NCI-H2029 treated with DMSO at 0.1 percent for 48 hours (cell line): ENCODE results near the gene TRMU.

Source experiments
- DNase-seq: peaks from one replicate; lab custom pipeline; 2025; lab: John Stamatoyannopoulos, UW

The TRMU gene

DNA sequence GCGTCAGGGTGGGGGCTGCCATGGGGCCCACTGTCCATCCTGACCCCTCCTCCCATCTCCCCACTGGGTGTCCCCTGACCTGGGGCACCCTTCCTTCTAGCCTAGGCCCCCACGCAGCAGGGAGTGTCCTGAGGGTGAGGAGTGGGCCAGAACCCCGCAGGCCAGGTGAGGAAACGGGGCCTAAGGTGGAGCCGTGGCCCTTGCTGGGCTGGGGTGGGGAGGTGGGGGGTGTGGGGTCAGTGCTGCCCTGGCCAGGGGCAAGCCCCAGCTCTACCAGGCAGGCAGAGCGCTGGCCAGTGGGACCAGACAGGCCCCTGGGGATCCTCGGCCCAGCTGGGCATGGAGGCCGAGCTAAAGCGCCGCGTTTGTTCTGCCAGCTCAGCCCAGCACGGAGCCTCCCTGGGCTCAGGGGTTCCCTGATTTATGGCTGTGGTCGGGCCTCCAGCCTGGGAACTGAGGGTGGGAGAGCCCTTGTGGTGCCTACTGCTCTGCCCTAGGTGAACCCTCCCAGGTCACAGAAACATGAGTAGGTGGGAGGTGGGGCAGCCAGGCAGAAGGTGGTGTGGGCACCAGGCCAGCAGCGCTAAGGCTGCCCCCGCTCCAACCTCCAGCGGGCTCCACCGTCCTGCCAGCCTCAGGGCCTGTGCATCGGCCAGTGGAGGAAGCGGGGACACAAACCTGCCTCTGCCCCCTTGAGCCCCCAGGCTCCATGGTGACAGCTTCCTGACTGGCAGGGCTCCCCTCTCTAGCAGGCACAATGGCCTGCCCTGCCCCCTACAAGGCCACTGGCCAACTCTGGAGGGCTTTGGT lies 22.4 kb downstream of the TRMU start:
- no peak for DNase-seq

GRCh38 chr22:46358766-46359165 lies 23.3 kb downstream of the TRMU start:
- DNase-seq = no peak

DNA sequence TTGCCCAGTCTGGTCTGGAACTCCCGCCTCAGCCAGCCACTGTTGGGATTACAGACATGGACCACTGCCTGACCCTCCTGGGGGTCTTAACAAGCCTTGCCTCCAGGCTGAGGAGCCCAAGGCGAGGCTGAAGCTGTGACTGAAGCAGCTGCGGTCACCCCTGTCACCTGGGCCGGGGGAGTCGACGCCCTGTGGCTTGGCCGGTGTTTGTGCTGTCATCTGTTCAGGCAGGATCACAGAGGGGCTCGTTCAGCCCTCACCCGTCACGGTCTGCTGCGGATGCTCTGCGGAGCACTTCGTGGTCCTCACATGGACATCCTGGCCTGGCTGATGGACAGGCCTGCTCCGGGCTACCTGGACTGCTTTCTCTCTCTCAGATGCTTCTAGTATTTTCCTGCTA lies 23.8 kb downstream of the TRMU start:
- no peak for DNase-seq

DNA sequence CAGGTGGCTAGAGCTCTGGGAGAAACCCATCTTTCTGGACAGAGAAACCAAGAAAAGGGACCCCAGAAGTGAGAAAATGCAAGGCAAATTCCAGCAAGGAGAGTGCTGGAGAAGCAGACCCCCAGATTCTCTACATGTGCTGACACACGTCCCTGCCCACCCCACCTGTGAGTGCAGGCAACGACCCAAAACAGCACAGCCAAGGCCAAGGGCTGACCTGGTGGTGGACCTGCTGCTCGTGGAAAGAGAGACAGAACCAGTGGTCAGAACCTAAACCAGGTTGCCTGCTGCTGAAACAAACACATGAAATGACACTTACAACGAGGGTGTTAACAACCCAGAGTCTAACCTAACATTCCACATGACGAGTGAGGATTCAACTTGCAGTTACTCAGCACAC lies 24.6 kb downstream of the TRMU start:
- no peak for DNase-seq

GRCh38 chr22:46360891-46361290 lies 25.4 kb downstream of the TRMU start:
- DNase-seq = no peak

- DNase-seq = no peak
These were observed 26.3 kb downstream of the TRMU start for GRCh38 chr22:46361826-46362202.

DNA sequence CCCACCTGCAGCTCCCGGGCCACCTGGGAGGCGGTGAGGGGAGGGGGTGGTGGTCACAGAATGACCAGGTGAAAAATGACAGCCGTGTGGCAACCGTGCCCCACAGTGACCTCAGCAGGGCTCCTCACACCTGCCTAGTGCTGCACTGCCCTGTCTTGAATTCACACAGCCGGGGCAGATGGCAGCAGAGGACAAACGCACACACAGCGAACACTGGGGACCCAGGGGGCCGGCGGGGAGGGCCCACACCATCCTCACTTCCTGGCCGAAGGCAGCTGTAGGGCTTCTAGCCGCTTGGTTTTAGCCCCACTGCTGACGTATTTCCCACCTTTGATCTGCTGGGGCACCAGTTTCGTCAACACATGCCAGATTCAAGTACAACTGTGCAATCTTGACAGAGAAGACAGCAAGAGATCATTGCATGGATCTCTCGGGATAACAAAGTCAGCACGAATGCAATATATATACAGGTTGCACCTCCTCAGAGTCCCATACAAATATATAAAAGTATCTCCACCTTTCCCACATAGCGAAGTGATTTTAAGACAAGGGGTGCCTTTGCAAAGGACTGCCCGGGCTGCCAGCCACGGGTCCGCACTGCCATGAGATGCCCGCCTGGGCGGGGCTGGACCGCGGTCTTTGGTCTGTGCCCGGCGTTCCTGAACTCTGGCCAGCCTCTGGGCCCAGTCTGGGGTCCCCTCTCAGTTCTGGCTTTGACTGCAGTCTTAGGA lies 26.9 kb downstream of the TRMU start:
- no peak for DNase-seq

DNA sequence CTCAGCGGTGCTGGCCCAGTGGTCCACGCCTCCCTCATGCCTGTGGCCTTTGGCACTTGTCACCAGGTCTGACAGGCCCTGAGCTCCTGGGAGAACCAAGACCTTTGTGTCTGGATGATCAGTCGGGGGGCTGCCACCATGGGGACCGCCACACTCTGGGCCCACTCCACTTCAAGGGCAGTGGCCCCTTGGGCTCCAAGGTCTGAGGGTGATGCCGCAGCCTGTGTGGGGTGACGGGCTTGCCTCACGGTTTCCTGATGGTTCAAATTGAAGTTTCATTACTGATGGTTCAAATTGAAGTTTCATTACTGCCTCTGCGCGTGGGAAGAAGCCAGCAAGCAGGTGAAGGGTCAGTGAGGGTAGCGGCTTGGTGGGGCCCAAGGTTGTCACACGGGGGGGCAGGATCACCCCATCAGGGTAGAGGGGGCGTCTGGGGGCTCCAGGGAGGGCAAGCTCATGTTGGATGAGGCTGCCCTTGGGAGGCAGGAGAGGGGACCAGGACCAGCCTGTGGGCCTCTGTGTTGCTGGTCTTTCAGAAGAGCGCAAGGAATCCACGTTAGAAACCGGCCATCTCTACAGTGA lies 27.5 kb downstream of the TRMU start:
- DNase-seq = no peak

- no peak for DNase-seq
These were observed 28.3 kb downstream of the TRMU start for GRCh38 chr22:46363611-46364321.

DNA sequence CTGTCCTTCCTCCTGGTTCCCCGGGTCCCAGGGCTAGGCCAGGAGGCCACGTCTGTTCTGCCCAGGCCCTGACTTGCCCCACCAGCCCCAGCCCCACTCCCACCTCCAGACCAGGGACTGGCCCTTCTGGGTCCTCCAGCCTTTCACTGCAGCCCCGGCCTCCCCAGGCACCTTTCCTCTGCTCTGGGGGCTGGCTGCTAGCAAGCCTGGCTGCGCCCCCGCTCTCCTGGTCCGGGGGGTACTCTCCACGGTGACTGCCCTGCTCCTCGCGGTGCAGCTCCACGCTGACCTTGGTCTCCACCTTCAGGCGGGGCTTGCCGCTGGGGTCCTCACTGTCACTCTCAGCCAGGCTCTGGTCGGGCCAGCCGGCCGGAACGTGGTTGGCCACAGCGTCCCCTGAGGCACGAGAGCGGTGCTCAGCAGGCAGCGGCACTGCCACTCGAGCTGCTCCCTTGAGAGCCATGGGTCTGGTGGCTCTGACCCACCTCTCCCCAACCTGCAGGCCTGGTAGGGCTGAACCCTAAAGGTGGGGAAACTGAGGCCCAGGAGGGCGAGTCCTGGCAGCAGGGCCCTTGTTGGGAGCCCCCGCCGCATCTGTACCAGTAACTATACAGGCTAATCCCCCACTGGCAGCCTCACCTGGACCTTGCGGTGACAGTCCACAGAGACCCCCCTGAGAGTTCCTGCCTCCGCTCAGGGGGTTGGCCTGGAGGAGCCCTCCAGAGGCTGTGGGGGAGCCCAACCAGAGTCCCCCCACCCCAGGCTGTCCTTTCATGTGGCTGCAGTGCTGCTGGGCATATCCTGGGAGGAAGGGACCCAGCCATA lies 29.0 kb downstream of the TRMU start:
- DNase-seq = no peak

DNA sequence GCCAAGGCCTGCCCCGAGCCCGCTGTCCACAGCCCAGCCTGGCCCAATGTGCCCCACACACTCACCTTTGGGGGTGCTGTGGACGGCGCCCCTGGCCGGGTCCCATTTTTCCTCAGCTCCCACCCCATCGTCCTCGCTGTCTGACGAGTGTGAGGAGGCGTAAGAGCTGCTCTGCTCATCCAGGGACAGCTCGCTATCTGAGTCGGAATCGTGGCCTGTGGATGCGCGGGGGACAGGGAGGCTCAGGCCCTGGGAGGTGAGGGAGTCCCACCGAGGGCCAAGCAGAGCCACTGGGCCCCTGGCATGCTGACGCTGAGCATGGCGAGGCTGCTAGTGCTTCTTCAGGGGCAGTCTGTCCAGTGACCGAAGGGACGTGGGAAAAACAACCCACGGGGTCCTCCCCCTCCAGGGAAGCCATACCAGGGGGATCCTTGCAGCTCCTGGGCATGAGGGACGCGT lies 29.7 kb downstream of the TRMU start:
- no peak for DNase-seq

- DNase-seq = no peak
These were observed 30.8 kb downstream of the TRMU start for GRCh38 chr22:46366327-46366731.

DNA sequence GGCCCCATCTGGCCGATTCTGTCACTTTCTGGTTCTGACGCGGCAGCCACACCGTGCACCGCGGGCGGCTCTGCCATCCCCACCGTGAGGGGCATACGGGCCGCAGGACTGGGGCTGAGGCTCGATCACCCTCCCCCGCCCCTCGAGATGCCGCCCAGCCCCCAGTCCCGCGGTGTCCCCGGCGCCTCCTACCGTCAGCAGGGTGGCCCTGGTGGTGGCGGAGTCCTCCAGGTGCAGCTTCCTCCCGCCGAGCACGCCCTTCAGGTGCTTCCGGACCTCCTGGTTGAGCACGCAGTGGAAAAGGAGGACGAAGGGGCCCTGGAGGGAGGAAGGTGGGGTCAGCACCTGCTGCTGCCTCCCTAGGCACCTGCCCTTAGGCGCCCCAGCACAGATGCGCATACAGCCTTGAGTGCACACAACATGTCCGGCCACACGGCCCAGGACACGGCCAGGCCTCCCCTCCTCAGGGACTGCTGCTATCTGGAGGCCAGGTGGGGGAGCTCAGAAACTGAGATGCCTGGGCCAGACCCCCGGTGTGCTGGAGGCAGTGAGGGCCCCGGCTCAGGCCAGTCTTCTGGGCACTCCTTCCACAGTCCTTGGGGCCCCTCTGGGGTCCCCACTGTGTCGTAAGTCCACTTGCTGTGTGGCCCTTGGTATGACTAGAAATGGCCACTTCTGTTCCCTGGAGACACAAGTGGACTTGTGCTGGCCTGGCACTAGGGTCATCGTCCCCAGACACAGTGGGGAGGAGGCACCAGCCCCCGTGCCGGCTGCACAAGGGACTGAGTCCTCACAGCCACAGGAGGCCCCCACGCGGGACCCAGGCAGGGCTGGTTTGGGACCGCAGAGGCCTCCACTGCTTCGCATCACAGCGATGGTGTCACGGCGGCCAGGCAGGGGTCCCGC lies 31.5 kb downstream of the TRMU start:
- DNase-seq = no peak

GRCh38 chr22:46367707-46368191 lies 32.2 kb downstream of the TRMU start:
- DNase-seq = peak; percentile 15

- no peak for DNase-seq
These were observed 32.9 kb downstream of the TRMU start for GRCh38 chr22:46368422-46368821.

DNA sequence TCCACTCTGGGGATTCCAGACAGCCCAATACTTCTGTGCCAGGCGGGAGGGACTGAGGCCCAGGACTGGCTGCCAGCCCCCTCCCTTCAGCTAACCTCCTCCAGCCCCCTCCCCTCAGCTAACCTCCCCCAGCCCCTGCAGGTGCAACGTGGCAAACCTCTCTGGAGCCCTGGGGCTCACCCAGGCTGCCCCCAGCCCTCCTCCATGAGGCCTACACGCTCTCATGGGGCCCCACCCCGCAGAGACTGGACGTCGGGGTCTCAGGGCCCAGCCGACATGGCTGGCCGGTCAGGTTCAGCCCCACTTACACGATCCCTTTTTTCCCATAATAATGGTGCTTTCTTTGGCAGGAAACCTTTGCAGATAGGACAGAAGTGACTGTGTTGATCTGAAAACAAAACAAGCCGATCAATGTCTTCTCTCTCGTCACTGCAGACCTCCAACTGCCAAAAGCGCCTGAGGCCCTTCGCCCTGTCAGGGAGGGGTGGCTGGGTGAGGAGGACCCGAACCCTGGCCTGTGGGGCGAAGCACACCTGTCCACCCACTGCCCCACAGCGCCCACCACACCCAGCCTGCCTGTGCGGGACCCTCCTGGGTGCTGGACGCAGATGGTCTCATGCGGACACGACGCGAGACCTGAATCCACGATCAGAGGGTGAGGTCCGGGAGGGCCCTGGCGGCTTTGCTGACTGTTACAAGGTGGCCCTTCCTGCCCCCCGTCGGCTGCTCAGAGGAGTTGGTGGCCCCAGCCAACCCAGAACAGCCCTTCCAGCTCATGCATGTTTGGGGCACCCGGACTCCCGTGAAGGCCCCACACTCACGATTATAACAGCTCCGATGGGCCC lies 33.6 kb downstream of the TRMU start:
- no peak for DNase-seq

DNA sequence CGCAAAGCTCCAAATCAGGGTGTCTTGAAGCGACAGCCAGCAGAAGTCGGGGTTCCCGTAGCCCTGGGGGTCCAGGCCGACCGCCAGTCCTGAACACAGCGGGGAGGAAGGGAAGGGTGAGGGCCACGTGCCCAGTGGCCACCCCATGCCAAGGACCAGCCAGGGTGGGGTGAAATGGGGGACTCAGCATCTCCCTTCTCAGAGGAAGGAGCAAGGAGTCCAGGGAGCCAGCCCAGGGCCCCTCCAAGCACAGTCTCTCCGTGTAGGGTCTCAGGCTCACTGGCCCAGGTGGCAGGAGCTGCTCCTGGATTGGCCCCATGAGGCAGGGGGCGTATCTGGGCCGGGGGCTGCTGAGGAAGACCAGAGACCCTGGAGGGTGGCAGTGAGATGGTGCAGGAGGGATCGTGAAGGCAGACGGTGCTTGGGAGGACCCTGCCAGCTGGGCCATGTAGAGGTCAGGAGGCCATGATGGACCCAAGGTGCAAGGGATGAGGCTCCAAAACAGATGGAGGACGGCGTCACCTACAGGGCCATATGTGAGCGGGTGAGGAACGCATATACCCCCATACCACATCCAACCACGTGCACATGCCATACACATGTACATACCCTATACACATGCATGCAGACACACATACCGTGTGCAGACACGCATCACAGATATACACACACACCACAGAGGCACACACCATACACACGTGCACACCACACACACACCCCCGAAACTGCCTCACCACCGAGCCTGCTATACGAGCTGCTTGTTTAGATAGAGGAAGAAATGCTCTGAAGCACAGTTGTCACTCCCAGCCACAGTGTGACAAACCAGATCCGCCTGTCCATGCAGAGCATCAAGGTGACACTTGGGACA lies 34.4 kb downstream of the TRMU start:
- DNase-seq = no peak

DNA sequence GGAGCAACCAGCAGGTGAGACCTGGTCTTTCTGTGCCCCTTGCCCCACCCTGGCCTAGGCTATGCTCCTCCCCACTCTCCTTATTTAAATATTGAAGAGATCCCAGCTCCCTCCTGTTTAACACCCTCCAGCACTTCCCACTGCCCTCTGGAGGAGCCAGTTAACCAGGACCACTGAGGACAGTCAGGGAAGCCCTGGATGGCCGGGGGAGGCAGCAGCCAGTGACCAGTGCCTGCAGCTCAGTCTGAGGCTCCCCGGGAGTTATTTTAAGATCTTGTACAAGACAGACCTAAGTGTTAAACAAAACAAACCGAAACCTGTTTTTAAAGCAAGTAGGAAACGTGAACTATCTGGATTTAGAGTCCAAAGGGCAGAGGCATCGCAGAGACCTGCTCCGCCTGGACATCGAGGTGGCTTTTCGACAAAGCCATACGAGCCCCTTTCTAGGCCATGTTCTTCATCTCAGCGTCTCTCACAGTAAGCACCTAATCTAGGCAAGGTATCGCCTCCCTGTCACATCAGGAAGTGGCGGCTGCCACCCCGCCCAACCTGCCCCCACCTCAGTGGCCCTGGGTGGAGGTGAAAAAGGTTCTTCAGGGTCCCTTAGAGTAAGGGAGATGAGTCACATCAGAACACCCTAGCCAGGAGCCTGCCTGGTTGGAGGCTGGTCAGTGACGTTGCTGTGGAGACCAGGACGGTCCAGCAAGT lies 35.2 kb downstream of the TRMU start:
- DNase-seq = no peak
